ENCODE data around the gene RFX6.

The RFX6 gene

GRCh38 chr6:116931456-116931855 lies 54.4 kb downstream of the RFX6 start:
- Histone ChIP-seq H3K27me3 (replicated peaks) (no peaks in the 10 kb centered on the region), H3K36me3 (replicated peaks) (no peaks in the 10 kb centered on the region), H3K4me3 (ENCODE audit: low read depth, low read length) (no peak overlapping the region), H3K27ac (no peak overlapping the region)
- in situ Hi-C loops (cut with HindIII; ENCODE audit: low pct_ligation_motif_present, low sequenced_read_pairs), result no loop called here
- no peak for DNase-seq
- TF ChIP-seq, protein P1, sequence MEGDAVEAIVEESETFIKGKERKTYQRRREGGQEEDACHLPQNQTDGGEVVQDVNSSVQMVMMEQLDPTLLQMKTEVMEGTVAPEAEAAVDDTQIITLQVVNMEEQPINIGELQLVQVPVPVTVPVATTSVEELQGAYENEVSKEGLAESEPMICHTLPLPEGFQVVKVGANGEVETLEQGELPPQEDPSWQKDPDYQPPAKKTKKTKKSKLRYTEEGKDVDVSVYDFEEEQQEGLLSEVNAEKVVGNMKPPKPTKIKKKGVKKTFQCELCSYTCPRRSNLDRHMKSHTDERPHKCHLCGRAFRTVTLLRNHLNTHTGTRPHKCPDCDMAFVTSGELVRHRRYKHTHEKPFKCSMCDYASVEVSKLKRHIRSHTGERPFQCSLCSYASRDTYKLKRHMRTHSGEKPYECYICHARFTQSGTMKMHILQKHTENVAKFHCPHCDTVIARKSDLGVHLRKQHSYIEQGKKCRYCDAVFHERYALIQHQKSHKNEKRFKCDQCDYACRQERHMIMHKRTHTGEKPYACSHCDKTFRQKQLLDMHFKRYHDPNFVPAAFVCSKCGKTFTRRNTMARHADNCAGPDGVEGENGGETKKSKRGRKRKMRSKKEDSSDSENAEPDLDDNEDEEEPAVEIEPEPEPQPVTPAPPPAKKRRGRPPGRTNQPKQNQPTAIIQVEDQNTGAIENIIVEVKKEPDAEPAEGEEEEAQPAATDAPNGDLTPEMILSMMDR (IDR thresholded peaks at IDR 0.05; ENCODE audit: low read depth, low read length, missing control alignments), result no peak

GRCh38 chr6:116932496-116932895 lies 55.5 kb downstream of the RFX6 start:
- no peaks in the 10 kb centered on the region for H3K27me3 ChIP-seq (replicated peaks)
- H3K36me3 ChIP-seq (replicated peaks), result no peaks in the 10 kb centered on the region
- TF ChIP-seq, protein P1 (IDR thresholded peaks at IDR 0.05; ENCODE audit: low read depth, low read length, missing control alignments), result no peak
- no peak overlapping the region for H3K27ac ChIP-seq
- DNase-seq, result no peak
- no peak overlapping the region for H3K4me3 ChIP-seq (ENCODE audit: low read depth, low read length)
- in situ Hi-C loops (cut with HindIII; ENCODE audit: low pct_ligation_motif_present, low sequenced_read_pairs), result no loop called here

DNA sequence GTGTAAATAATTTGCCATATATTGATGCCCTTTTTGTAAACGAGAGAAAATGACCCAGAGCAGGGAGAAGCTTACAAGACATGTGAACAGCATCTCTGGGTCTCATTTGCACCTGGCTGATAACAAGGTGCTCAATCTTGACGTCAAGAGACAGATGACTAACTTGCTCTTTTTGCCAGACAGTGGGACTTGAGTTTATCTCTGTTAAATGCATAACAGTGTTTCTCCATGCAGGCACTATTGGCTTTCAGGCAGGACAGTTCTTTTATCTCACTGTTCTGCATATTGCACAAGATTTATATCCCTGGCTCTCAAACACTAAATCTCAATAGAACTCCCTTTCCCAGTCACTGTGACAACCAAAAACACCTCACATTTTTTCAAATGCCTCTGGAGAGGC lies 56.4 kb downstream of the RFX6 start:
- no peak overlapping the region for H3K4me3 ChIP-seq (ENCODE audit: low read depth, low read length)
- TF ChIP-seq, protein P1 (IDR thresholded peaks at IDR 0.05; ENCODE audit: low read depth, low read length, missing control alignments), result no peak
- no peaks in the 10 kb centered on the region for H3K36me3 ChIP-seq (replicated peaks)
- H3K27ac ChIP-seq, result no peak overlapping the region
- in situ Hi-C loops (cut with HindIII; ENCODE audit: low pct_ligation_motif_present, low sequenced_read_pairs), result no loop called here
- no peak for DNase-seq
- H3K27me3 ChIP-seq (replicated peaks), result no peaks in the 10 kb centered on the region

DNA sequence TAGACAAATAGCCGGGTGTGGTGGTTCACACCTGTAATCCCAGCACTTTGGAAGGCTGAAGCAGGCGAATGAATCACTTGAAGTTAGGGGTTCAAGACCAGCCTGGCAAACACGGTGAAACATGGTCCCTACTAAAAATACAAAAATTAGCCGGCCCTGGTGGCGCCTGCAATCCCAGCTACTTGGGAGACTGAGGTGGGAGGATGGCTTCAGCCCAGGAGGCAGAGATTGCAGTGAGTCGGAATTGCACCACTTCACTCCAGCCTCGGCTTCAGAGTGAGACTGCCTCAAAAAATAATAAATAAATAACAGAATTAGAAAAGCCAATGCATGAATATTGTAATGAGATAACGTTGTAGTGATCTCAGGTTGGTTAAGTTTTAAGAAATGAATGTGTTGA lies 61.3 kb downstream of the RFX6 start:
- no peak overlapping the region for H3K4me3 ChIP-seq (ENCODE audit: low read depth, low read length)
- H3K36me3 ChIP-seq (replicated peaks), result no peaks in the 10 kb centered on the region
- in situ Hi-C loops (cut with HindIII; ENCODE audit: low pct_ligation_motif_present, low sequenced_read_pairs), result no loop called here
- no peak for DNase-seq
- TF ChIP-seq, protein P1 (IDR thresholded peaks at IDR 0.05; ENCODE audit: low read depth, low read length, missing control alignments), result no peak
- no peak overlapping the region for H3K27ac ChIP-seq
- no peaks in the 10 kb centered on the region for H3K27me3 ChIP-seq (replicated peaks)

DNA sequence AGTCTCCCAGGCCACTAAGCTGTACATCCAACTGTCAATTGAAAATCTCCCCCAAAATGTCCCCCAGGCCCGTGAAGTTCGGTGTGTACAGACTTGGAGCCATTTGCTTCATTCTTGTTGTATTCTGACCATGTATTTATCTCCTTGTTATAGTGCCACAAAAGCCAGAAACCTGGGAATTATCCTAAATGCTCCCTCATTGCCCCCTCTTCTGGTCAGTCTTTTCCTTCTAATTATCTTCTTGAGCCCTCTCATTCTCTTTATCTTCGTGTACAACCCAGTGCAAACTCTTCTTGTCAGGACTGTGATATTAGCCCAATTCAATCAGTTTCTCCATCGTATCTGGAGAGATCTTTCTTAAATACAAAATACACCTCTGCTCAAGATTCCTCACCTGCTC lies 64.7 kb downstream of the RFX6 start:
- no peaks in the 10 kb centered on the region for H3K27me3 ChIP-seq (replicated peaks)

DNA sequence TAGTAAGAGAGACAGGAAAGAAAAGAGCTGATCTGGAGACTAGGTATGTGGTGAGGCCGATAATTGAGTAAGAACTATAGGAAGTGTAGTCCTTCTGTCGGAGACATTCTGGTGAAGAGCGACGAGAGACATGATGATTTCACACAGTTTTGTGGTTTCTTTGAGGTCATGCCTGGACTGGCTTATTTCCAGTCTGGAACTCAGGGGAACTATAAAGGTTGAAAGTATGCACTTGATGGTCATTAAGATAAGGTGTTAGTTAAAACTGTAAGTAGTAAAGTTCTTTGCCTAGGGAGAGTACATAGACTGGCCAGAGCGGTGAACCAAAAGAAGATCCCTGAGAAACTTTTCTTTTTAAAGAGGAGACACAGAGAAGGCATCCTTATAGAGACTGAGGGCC lies 68.8 kb downstream of the RFX6 start:
- Histone ChIP-seq H3K36me3 (replicated peaks) (no peaks in the 10 kb centered on the region), H3K27me3 (replicated peaks) (no peaks in the 10 kb centered on the region), H3K4me3 (ENCODE audit: low read depth, low read length) (no peak overlapping the region), H3K27ac (no peak overlapping the region)
- DNase-seq, result no peak
- TF ChIP-seq, protein P1 (IDR thresholded peaks at IDR 0.05; ENCODE audit: low read depth, low read length, missing control alignments), result no peak
- in situ Hi-C loops (cut with HindIII; ENCODE audit: low pct_ligation_motif_present, low sequenced_read_pairs), result no loop called here

More for the DNA sequence above, 64.7 kb downstream of the RFX6 start:
- DNase-seq, result no peak
- Histone ChIP-seq H3K36me3 (replicated peaks) (no peaks in the 10 kb centered on the region), H3K27ac (no peak overlapping the region), H3K4me3 (ENCODE audit: low read depth, low read length) (no peak overlapping the region)
- TF ChIP-seq, protein P1 (IDR thresholded peaks at IDR 0.05; ENCODE audit: low read depth, low read length, missing control alignments), result peak; percentile 13
- in situ Hi-C loops (cut with HindIII; ENCODE audit: low pct_ligation_motif_present, low sequenced_read_pairs), result no loop called here
